ENCODE results near the gene SGMS1.
"Not testable (repeated sequence)": the region's sequence is repeated elsewhere in the genome, so short reads cannot be mapped to it uniquely, and the experiment has no call there.

The SGMS1 gene

GRCh38 chr10:50503156-50503555 is 120.6 kb downstream of the SGMS1 start:
- H3K14ac ChIP-seq (ENCODE audit: low read length); H2BK120ac ChIP-seq (ENCODE audit: low read depth, low read length); H4K8ac ChIP-seq (ENCODE audit: low read depth, low read length); H3K36me3 ChIP-seq (replicated peaks in 1 of 2; ENCODE audit: control insufficient read depth in 2 of 2, insufficient read depth in 2 of 2, low read length in 2 of 2); H3K4me3 ChIP-seq (ENCODE audit: low read length in 2 of 2); H3K4ac ChIP-seq (ENCODE audit: low read length); H3K18ac ChIP-seq (ENCODE audit: low read length); H3K27ac ChIP-seq (replicated peaks; ENCODE audit: low read length); H3K9me3 ChIP-seq (replicated peaks in 1 of 2; ENCODE audit: control insufficient read depth in 2 of 2, insufficient read depth in 1 of 2, low read depth in 1 of 2, low read length in 2 of 2); H2BK15ac ChIP-seq (ENCODE audit: low read length); H2AK5ac ChIP-seq (ENCODE audit: low read depth, low read length); H3K23ac ChIP-seq (ENCODE audit: low read depth, low read length, poor library complexity); H3K9ac ChIP-seq (ENCODE audit: low read depth, low read length, poor library complexity); H4K91ac ChIP-seq (ENCODE audit: low read depth, low read length, poor library complexity); H3K79me1 ChIP-seq (ENCODE audit: low read depth, low read length); H3K27me3 ChIP-seq (ENCODE audit: control insufficient read depth in 3 of 3, insufficient read depth in 3 of 3, low read depth in 1 of 3, low read length in 3 of 3); DNase-seq (ENCODE audit: low spot score); H3K4me2 ChIP-seq (ENCODE audit: insufficient read depth, low read length, poor library complexity, severe bottlenecking); H3K4me1 ChIP-seq (ENCODE audit: control insufficient read depth in 2 of 2, insufficient read depth in 1 of 2, low read depth in 1 of 2, low read length in 2 of 2); H2BK5ac ChIP-seq (ENCODE audit: low read length); H2AFZ ChIP-seq (ENCODE audit: low read length); H2BK12ac ChIP-seq (ENCODE audit: low read length): not testable (repeated sequence)
- no CpG with 5 or more reads among the region's 4 CpGs for WGBS, 2 donors (ENCODE audit: extremely low coverage in 2 of 2, insufficient read length in 2 of 2, insufficient replicate concordance in 1 of 2)

GRCh38 chr10:50501924-50502452 is 121.8 kb downstream of the SGMS1 start:
- H2BK120ac ChIP-seq (ENCODE audit: low read depth, low read length): no peak overlapping the region
- no peak overlapping the region for H3K14ac ChIP-seq (ENCODE audit: low read length)
- H3K18ac ChIP-seq (ENCODE audit: low read length): no peak overlapping the region
- H2BK12ac ChIP-seq (ENCODE audit: low read length): no peak overlapping the region
- no peak overlapping the region for H2BK15ac ChIP-seq (ENCODE audit: low read length)
- H3K4me3 ChIP-seq (ENCODE audit: low read length in 2 of 2): no peak overlapping the region
- no peak overlapping the region for H2BK5ac ChIP-seq (ENCODE audit: low read length)
- H3K36me3 ChIP-seq (replicated peaks in 1 of 2; ENCODE audit: control insufficient read depth in 2 of 2, insufficient read depth in 2 of 2, low read length in 2 of 2): no peaks in the 10 kb centered on the region
- H3K23ac ChIP-seq (ENCODE audit: low read depth, low read length, poor library complexity): no peak overlapping the region
- H3K27ac ChIP-seq (replicated peaks; ENCODE audit: low read length): no peak overlapping the region
- no peak overlapping the region for H2AFZ ChIP-seq (ENCODE audit: low read length)
- H3K4me1 ChIP-seq (ENCODE audit: control insufficient read depth in 2 of 2, insufficient read depth in 1 of 2, low read depth in 1 of 2, low read length in 2 of 2): peaks cover 0 to 2% of the 10 kb centered on the region in 2 donors
- no peak overlapping the region for H3K9ac ChIP-seq (ENCODE audit: low read depth, low read length, poor library complexity)
- H3K79me1 ChIP-seq (ENCODE audit: low read depth, low read length): no peaks in the 10 kb centered on the region
- no peak overlapping the region for H3K4me2 ChIP-seq (ENCODE audit: insufficient read depth, low read length, poor library complexity, severe bottlenecking)
- no peak for DNase-seq (ENCODE audit: low spot score)
- WGBS, 2 donors (ENCODE audit: extremely low coverage in 2 of 2, insufficient read length in 2 of 2, insufficient replicate concordance in 1 of 2): no CpG with 5 or more reads among the region's 1 CpG
- no peaks in the 10 kb centered on the region for H3K9me3 ChIP-seq (replicated peaks in 1 of 2; ENCODE audit: control insufficient read depth in 2 of 2, insufficient read depth in 1 of 2, low read depth in 1 of 2, low read length in 2 of 2)
- no peak overlapping the region for H3K4ac ChIP-seq (ENCODE audit: low read length)
- no peak overlapping the region for H2AK5ac ChIP-seq (ENCODE audit: low read depth, low read length)
- no peaks in the 10 kb centered on the region for H3K27me3 ChIP-seq (ENCODE audit: control insufficient read depth in 3 of 3, insufficient read depth in 3 of 3, low read depth in 1 of 3, low read length in 3 of 3)
- no peak overlapping the region for H4K91ac ChIP-seq (ENCODE audit: low read depth, low read length, poor library complexity)
- H4K8ac ChIP-seq (ENCODE audit: low read depth, low read length): no peak overlapping the region

- Histone ChIP-seq H3K14ac (ENCODE audit: low read length) (no peak overlapping the region), H3K79me1 (ENCODE audit: low read depth, low read length) (no peaks in the 10 kb centered on the region), H4K91ac (ENCODE audit: low read depth, low read length, poor library complexity) (no peak overlapping the region), H3K4me3 (ENCODE audit: low read length in 2 of 2) (no peak overlapping the region), H3K4me2 (ENCODE audit: insufficient read depth, low read length, poor library complexity, severe bottlenecking) (no peak overlapping the region), H2BK120ac (ENCODE audit: low read depth, low read length) (no peak overlapping the region), H2AFZ (ENCODE audit: low read length) (no peak overlapping the region), H2AK5ac (ENCODE audit: low read depth, low read length) (no peak overlapping the region), H3K36me3 (replicated peaks in 1 of 2; ENCODE audit: control insufficient read depth in 2 of 2, insufficient read depth in 2 of 2, low read length in 2 of 2) (no peaks in the 10 kb centered on the region), H2BK5ac (ENCODE audit: low read length) (no peak overlapping the region), H3K18ac (ENCODE audit: low read length) (no peak overlapping the region), H3K4ac (ENCODE audit: low read length) (no peak overlapping the region), H2BK15ac (ENCODE audit: low read length) (no peak overlapping the region), H3K27ac (replicated peaks; ENCODE audit: low read length) (no peak overlapping the region), H2BK12ac (ENCODE audit: low read length) (no peak overlapping the region), H3K23ac (ENCODE audit: low read depth, low read length, poor library complexity) (no peak overlapping the region), H4K8ac (ENCODE audit: low read depth, low read length) (no peak overlapping the region), H3K9me3 (replicated peaks in 1 of 2; ENCODE audit: control insufficient read depth in 2 of 2, insufficient read depth in 1 of 2, low read depth in 1 of 2, low read length in 2 of 2) (no peaks in the 10 kb centered on the region), H3K27me3 (ENCODE audit: control insufficient read depth in 3 of 3, insufficient read depth in 3 of 3, low read depth in 1 of 3, low read length in 3 of 3) (no peaks in the 10 kb centered on the region), H3K9ac (ENCODE audit: low read depth, low read length, poor library complexity) (no peak overlapping the region), H3K4me1 (ENCODE audit: control insufficient read depth in 2 of 2, insufficient read depth in 1 of 2, low read depth in 1 of 2, low read length in 2 of 2) (no peaks in the 10 kb centered on the region)
- no CpG with 5 or more reads among the region's 2 CpGs for WGBS, 2 donors (ENCODE audit: extremely low coverage in 2 of 2, insufficient read length in 2 of 2, insufficient replicate concordance in 1 of 2)
- no peak for DNase-seq (ENCODE audit: low spot score)
Observed at GRCh38 chr10:50501478-50501877, 122.3 kb downstream of the SGMS1 start.

DNA sequence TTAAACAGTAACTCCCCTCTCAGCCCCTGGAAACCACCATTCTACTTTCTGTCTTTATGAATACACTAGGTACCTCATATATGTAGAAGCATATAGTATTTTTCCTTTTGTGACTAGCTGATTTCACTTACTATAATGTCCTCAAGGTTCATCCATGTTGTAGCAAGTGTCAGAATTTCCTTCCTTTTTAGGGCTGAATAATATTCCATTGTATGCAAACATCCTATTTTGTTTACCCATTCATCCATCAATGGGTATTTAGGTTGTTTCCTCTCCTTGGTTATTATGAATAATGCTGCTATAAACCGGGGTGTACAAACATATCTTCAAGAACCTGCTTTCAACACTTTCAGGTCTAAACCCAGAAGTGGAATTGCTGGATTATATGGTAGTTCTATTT is 125.3 kb downstream of the SGMS1 start:
- no peak overlapping the region for H2BK120ac ChIP-seq (ENCODE audit: low read depth, low read length)
- no peaks in the 10 kb centered on the region for H3K27me3 ChIP-seq (ENCODE audit: control insufficient read depth in 3 of 3, insufficient read depth in 3 of 3, low read depth in 1 of 3, low read length in 3 of 3)
- no peak overlapping the region for H2BK12ac ChIP-seq (ENCODE audit: low read length)
- no peak overlapping the region for H4K91ac ChIP-seq (ENCODE audit: low read depth, low read length, poor library complexity)
- no peak overlapping the region for H2AFZ ChIP-seq (ENCODE audit: low read length)
- H3K79me1 ChIP-seq (ENCODE audit: low read depth, low read length): no peaks in the 10 kb centered on the region
- no peak overlapping the region for H3K4me2 ChIP-seq (ENCODE audit: insufficient read depth, low read length, poor library complexity, severe bottlenecking)
- whole genome bisulfite sequencing, 2 donors (ENCODE audit: extremely low coverage in 2 of 2, insufficient read length in 2 of 2, insufficient replicate concordance in 1 of 2): no CpG with 5 or more reads among the region's 1 CpG
- no peak overlapping the region for H2BK5ac ChIP-seq (ENCODE audit: low read length)
- no peak overlapping the region for H3K9ac ChIP-seq (ENCODE audit: low read depth, low read length, poor library complexity)
- no peak overlapping the region for H3K27ac ChIP-seq (replicated peaks; ENCODE audit: low read length)
- no peak overlapping the region for H4K8ac ChIP-seq (ENCODE audit: low read depth, low read length)
- no peak overlapping the region for H3K4me3 ChIP-seq (ENCODE audit: low read length in 2 of 2)
- no peak overlapping the region for H2BK15ac ChIP-seq (ENCODE audit: low read length)
- H2AK5ac ChIP-seq (ENCODE audit: low read depth, low read length): no peak overlapping the region
- no peaks in the 10 kb centered on the region for H3K9me3 ChIP-seq (replicated peaks in 1 of 2; ENCODE audit: control insufficient read depth in 2 of 2, insufficient read depth in 1 of 2, low read depth in 1 of 2, low read length in 2 of 2)
- no peak overlapping the region for H3K18ac ChIP-seq (ENCODE audit: low read length)
- H3K23ac ChIP-seq (ENCODE audit: low read depth, low read length, poor library complexity): no peak overlapping the region
- no peaks in the 10 kb centered on the region for H3K4me1 ChIP-seq (ENCODE audit: control insufficient read depth in 2 of 2, insufficient read depth in 1 of 2, low read depth in 1 of 2, low read length in 2 of 2)
- no peak overlapping the region for H3K14ac ChIP-seq (ENCODE audit: low read length)
- DNase-seq (ENCODE audit: low spot score): no peak
- no peaks in the 10 kb centered on the region for H3K36me3 ChIP-seq (replicated peaks in 1 of 2; ENCODE audit: control insufficient read depth in 2 of 2, insufficient read depth in 2 of 2, low read length in 2 of 2)
- no peak overlapping the region for H3K4ac ChIP-seq (ENCODE audit: low read length)
